ENCODE measurements around the gene INPP5D.

Gene INPP5D

DNA sequence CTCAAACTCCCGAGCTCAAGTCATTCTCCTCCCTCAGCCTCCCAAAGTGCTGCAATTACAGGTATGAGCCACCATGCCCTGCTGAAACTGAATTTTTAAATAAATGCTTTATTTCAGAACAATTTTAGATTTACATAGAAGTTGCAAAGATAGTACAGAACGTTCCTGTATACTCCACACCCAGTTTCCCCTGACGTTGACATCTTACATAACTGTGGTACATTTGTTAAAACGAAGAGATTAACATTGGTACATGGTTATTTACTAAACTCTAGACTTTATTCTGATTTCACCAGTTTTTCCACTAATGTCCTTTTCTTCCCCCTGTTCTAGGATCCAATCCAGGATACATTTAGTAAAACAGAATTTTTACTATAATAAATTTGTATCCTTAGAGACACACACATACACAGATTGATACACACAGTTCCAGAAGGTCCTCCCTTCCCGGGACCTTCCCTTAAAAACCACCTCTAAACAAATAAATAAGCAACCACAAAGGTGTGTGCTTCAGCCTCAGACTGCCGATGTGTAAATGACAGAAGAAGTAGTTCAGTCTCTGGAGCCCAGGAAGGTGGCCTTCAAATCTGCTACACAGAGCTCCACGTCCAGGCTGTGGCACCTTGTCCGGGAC lies 20.8 kb upstream of the INPP5D start:
- DNase-seq (ENCODE audit: low read depth): no peak
- H3K4me3 ChIP-seq (ENCODE audit: control insufficient read depth, low read depth, low read length): no peak overlapping the region
- TF ChIP-seq, protein P1, sequence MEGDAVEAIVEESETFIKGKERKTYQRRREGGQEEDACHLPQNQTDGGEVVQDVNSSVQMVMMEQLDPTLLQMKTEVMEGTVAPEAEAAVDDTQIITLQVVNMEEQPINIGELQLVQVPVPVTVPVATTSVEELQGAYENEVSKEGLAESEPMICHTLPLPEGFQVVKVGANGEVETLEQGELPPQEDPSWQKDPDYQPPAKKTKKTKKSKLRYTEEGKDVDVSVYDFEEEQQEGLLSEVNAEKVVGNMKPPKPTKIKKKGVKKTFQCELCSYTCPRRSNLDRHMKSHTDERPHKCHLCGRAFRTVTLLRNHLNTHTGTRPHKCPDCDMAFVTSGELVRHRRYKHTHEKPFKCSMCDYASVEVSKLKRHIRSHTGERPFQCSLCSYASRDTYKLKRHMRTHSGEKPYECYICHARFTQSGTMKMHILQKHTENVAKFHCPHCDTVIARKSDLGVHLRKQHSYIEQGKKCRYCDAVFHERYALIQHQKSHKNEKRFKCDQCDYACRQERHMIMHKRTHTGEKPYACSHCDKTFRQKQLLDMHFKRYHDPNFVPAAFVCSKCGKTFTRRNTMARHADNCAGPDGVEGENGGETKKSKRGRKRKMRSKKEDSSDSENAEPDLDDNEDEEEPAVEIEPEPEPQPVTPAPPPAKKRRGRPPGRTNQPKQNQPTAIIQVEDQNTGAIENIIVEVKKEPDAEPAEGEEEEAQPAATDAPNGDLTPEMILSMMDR (IDR thresholded peaks at IDR 0.05; ENCODE audit: control insufficient read depth, insufficient read depth, low read depth, low read length, missing control alignments): no peak

DNA sequence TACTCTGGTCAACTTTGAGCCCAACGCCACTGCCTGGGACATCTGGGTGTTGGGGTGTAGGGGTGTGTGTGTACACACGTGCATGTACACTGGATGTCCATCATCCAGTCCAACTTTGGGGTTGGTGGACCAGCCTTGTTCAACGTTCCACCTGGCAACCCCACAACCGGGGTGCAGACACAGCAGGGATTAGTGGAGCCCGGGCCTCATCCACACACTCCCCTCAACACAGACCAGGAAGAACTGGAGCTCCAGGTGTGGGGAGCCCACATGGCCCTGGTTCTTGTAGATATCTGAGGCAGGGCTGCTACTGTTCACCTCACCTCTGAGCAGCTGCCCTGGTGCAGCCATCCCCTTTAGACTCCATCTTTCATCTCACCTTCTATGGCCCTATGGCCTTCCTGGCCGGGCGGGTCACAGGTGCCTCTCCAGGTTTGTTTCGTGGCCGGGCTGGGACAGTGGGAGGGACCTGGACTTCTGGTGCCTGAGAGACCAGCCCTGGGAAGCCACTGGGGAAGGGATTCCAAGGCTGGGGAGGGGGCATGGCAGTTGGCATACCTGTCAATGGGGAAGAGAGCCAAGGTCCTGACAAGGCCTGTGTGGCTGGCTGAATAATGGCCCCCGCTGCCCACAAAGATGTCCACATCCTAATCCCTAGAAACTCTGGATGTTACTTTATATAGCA lies 20.2 kb upstream of the INPP5D start:
- DNase-seq (ENCODE audit: low read depth): no peak
- TF ChIP-seq, protein P1 (IDR thresholded peaks at IDR 0.05; ENCODE audit: control insufficient read depth, insufficient read depth, low read depth, low read length, missing control alignments): no peak
- H3K4me3 ChIP-seq (ENCODE audit: control insufficient read depth, low read depth, low read length): no peak overlapping the region

DNA sequence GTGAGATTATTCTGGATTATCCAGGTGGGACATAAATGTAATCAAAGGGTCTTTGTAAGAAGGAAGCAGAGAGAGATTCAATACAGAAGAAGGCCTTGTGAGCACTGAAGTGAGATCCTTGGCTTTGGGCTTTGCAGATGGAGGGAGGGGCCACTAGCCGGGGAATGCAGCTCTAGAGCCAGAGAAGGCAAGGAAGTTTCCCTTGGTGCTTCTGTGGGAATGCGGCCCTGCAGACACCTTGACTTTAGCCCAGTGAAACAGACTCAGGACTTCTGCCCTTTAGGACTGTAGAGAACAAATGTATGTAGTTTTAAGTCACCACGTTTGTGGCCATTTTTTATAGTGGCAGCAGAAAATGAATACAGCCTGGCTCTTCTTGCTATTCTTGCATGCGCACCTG lies 19.6 kb upstream of the INPP5D start:
- DNase-seq (ENCODE audit: low read depth): no peak
- H3K4me3 ChIP-seq (ENCODE audit: control insufficient read depth, low read depth, low read length): no peak overlapping the region
- TF ChIP-seq, protein P1 (IDR thresholded peaks at IDR 0.05; ENCODE audit: control insufficient read depth, insufficient read depth, low read depth, low read length, missing control alignments): no peak

DNA sequence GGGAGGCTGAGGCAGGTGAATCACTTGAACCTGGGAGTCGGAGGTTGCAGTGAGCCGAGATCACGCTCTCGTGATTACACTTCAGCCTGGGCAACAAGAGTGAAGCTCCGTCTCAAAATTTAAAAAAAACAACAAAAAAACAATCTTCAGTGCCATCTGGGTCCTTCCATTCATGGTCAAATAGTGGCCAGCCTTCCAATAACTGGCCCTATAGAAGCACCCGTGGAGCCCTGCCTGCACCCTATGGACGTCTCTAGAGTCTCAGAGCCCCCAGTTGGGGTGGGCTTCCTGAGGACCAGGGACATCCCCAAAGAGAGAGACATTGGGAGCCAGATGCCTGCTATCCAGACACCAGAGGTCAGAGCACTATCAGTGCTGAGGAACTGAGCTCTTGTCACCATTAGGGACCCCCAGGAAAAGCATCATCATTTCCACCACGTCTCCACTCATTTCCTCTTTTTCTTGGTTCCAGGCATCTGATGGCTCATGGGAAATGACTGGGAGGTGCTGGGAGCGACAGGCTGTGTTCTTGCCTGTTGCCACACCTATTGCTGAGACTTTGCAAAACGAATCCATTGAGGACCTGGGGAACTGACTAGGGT lies 18.3 kb upstream of the INPP5D start:
- DNase-seq (ENCODE audit: low read depth): no peak
- H3K4me3 ChIP-seq (ENCODE audit: control insufficient read depth, low read depth, low read length): no peak overlapping the region

DNA sequence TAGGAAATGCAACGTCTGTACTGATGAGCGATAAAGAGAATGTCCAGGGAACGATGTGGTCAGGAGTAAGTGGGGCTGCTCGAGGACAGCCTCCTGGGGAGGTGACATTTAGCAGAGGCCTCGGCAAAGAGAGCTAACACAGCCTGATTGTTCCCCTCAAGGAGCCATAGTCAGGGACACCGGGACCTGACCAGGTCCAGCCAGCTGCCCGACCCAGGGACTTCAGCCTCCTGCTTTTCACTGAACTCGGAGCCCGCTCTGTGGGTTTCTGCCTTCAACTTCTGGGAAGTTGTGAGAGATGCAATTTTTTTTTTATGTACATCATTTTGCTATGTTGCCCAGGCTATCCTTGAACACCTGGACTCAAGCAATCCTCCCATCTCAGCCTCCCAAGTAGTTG lies 17.6 kb upstream of the INPP5D start:
- TF ChIP-seq, protein P1 (IDR thresholded peaks at IDR 0.05; ENCODE audit: control insufficient read depth, insufficient read depth, low read depth, low read length, missing control alignments): no peak
- DNase-seq (ENCODE audit: low read depth): no peak
- H3K4me3 ChIP-seq (ENCODE audit: control insufficient read depth, low read depth, low read length): no peak overlapping the region

More for the DNA sequence above, 18.3 kb upstream of the INPP5D start:
- TF ChIP-seq, protein P1 (IDR thresholded peaks at IDR 0.05; ENCODE audit: control insufficient read depth, insufficient read depth, low read depth, low read length, missing control alignments): no peak

DNA sequence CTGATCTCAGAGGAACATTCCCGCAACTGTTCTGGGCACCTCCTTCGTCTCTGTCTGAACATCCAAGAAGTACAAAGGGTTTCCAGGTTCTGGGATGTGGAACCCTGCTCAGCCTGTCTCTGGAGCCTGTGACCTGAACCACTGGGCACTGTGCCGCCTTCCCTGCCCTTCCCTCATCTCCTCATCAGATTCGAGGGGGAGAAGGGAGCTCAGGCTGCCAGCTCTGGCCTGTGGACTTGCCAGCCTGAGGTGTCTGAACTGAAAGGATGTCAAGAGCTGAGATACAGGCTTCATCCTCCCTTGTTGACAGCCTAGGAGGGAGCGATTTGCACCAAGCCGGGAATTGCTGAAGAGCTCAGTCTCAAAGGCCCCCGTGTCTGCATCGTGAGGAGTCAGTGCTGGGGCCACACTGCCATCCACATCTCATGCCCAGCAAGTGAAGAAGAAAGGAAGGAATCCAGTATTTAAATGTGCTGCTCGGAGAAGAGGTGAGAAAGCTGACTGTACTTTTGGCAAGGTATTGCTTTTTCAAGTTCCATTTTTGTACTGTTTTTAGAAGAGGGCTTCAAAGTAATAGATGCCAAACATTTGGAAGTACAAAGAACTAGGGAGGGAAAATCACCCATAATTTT lies 15.1 kb upstream of the INPP5D start:
- no peak overlapping the region for H3K4me3 ChIP-seq (ENCODE audit: control insufficient read depth, low read depth, low read length)
- TF ChIP-seq, protein P1 (IDR thresholded peaks at IDR 0.05; ENCODE audit: control insufficient read depth, insufficient read depth, low read depth, low read length, missing control alignments): no peak
- DNase-seq (ENCODE audit: low read depth): no peak

Data from AG09309 (cell line).